Ectodermal cell (in vitro differentiated cells): ENCODE measurements around the gene KRTAP4-11.
"Not testable (repeated sequence)": the region's sequence is repeated elsewhere in the genome, so short reads cannot be mapped to it uniquely, and the experiment has no call there.

Experiments
- H3K27ac ChIP-seq: 2 replicates; pipeline ENCODE4 v1.7.0; 2013; ENCODE audit warnings: mild to moderate bottlenecking, low read depth, low read length; ENCODE audit not compliant: insufficient read depth, poor library complexity, severe bottlenecking
- H3K27me3 ChIP-seq: 2 replicates; pipeline ENCODE4 v1.7.0; 2013; ENCODE audit warnings: mild to moderate bottlenecking, low read length; ENCODE audit not compliant: insufficient read depth, control insufficient read depth, poor library complexity, severe bottlenecking
- H3K36me3 ChIP-seq: one replicate; pipeline ENCODE4 v1.7.0; 2013; ENCODE audit warnings: low read length; ENCODE audit not compliant: control insufficient read depth, insufficient read depth
- H3K4me1 ChIP-seq: one replicate; pipeline ENCODE4 v1.7.0; 2013; ENCODE audit warnings: low read length; ENCODE audit not compliant: control insufficient read depth, insufficient read depth
- H3K4me3 ChIP-seq: 2 replicates; pipeline ENCODE4 v1.7.0; 2013; ENCODE audit warnings: low read depth, low read length, control low read depth; ENCODE audit not compliant: insufficient read depth
- H3K9me3 ChIP-seq: 2 replicates; pipeline ENCODE4 v1.7.0; 2013; ENCODE audit warnings: mild to moderate bottlenecking, low read length, moderate library complexity; ENCODE audit not compliant: control insufficient read depth
- WGBS, 2 experiments: methylation state at CpG; one replicate each; pipeline ENCODE4 v1.1.7; 2013; ENCODE audit warnings: missing lambda C conversion rate in 2 of 2; 5-methylcytosine and 5-hydroxymethylcytosine counted together

KRTAP4-11 gene

DNA sequence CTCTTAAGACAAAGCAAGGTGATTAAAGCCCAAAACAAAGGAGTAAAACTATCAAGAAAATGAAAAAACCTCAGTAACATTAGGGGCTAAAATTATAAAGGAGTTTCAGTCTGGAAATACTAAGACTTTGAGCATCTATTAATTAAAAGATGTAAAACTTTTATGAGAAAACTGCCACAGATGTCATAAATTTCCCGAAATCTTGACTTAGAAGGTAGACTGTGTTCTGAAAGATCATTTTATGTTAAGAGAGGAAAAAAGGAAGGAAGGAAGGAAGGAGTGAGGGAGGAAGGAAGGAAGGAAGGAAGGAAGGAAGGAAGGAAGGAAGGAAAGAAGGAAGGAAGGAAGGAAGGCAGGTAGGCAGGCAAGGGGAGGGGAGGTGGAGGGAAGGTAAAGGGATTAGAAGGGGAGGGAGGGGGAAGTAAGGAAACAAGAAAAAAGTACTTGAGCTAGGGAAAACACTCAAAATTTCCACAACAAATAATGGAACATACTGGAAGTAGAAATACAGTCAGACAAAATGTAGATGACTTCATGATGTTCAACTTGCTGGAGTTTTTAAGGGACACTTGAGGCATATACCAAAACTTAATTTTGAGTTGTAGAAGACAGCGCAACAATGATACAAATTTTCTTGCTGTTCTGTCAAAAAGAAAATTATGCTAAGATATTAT, 29.5 kb upstream of the KRTAP4-11 start:
- Histone ChIP-seq H3K36me3 (no peaks in the 10 kb centered on the region), H3K27ac (no peak overlapping the region), H3K9me3 (no peaks in the 10 kb centered on the region), H3K27me3 (no peaks in the 10 kb centered on the region), H3K4me3 (no peak overlapping the region), H3K4me1 (no peaks in the 10 kb centered on the region)
- 93 to 100% methylated on average over 2 of the region's 2 CpGs for WGBS, 2 experiments

DNA sequence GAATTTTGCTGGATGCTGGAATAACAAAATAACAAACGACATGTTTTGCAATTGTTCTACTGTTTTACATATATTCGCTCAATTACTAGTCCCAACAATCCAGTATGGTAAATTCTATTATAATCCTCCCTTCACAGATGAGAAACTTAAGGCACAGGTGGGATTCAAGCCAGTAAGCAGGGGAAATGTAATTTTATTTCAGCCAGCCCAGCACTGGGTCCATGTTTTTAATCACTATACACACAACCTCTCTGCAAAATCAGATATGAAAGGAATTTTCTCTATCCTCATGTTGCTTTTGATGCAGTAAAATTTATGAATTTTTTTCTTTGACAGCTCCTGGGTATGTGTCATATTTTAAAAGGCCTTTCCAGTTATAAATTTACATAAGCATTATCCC, 27.1 kb upstream of the KRTAP4-11 start:
- 97 to 100% methylated on average over 2 of the region's 2 CpGs for WGBS, 2 experiments
- no peaks in the 10 kb centered on the region for H3K27me3 ChIP-seq
- no peaks in the 10 kb centered on the region for H3K36me3 ChIP-seq
- no peak overlapping the region for H3K4me3 ChIP-seq
- H3K9me3 ChIP-seq: no peaks in the 10 kb centered on the region
- H3K4me1 ChIP-seq: no peaks in the 10 kb centered on the region
- H3K27ac ChIP-seq: no peak overlapping the region

DNA sequence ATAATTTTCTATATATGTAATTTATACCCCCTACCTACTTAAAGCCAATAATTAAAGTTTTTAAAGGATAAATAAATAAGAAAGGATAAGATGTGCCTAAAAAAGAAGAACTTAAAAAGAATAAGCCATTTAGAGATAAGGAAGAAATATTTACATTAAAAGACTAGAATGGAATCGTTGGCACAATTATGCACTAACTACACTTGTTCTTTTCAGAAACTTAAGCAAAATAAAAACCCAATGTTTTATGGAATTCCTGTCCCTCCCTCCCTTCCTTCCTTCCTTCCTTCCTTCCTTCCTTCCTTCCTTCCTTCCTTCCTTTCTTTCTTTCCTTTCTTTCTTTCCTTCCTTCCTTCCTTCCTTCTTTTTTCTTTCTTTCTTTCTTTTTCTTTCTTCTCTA, 26.7 kb upstream of the KRTAP4-11 start:
- Histone ChIP-seq H3K27ac (no peak overlapping the region), H3K9me3 (no peaks in the 10 kb centered on the region), H3K36me3 (no peaks in the 10 kb centered on the region), H3K27me3 (no peaks in the 10 kb centered on the region), H3K4me3 (no peak overlapping the region), H3K4me1 (no peaks in the 10 kb centered on the region)
- 94 to 100% methylated on average over 1 of the region's 1 CpG for WGBS, 2 experiments

DNA sequence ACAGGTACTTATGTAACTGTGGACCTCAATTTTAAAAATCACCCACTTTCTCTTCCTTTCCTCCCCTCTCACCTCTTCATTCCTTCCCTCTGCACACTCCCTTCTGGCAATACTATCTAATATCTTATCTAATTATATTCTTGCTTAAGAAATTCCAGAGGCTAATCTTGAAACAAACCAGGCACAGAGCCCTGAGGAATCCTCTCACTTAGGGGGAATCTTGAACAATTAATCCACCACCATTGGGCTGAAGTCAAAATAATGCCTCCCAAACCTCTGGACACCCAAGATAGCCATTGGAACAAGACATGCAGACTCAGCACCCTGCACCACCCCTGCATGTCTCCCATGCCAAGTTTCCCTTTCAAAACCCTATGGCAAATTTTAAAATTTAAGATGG, 23.2 kb upstream of the KRTAP4-11 start:
- H3K4me1 ChIP-seq: no peaks in the 10 kb centered on the region
- H3K9me3 ChIP-seq: no peaks in the 10 kb centered on the region
- H3K4me3 ChIP-seq: no peak overlapping the region
- no peaks in the 10 kb centered on the region for H3K27me3 ChIP-seq
- H3K27ac ChIP-seq: no peak overlapping the region
- no peaks in the 10 kb centered on the region for H3K36me3 ChIP-seq

DNA sequence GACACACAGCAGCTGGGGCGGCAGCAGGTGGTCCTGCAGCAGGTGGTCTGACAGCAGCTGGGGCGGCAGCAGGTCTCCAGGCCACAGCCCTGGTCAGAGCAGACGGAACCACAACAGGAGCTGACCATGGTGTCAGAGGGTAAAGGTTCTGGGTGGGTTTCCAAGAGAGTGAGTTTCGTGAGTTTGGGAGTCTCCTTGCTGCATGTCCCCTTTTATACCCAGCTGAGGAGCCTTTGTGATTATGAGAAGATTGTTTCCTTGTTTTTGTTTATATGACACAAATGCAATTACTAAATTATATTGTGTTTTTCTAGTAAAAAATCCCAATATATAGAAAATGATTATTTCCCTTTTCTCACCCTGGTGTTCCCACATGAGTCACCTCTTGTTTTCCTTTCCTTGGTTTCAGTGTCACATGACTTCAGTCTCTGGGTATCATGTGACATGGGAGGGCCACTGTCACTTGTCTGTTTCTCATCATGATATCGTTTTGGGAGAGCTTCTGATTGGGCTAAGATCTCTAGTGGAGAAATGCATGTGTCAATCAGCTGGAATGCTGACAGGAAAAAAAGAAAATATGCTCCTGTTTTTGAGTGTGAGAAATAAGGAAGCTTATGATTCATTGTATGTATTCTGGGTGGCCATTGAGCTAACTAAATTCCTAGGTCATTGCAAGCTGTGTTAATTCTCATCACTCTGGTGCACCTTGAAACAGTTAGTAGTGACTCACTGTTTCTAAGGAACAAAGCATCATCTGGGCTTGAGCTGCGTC, 22.4 kb upstream of the KRTAP4-11 start, which contains the start of gene KRTAP4-6:
KRTAP4-6 (minus strand) TSS at position 185 of the 772 bp plus-strand sequence; CDS start at position 128, 57 bp downstream.
- WGBS, 2 experiments: 86 to 96% methylated on average over 6 of the region's 6 CpGs

DNA sequence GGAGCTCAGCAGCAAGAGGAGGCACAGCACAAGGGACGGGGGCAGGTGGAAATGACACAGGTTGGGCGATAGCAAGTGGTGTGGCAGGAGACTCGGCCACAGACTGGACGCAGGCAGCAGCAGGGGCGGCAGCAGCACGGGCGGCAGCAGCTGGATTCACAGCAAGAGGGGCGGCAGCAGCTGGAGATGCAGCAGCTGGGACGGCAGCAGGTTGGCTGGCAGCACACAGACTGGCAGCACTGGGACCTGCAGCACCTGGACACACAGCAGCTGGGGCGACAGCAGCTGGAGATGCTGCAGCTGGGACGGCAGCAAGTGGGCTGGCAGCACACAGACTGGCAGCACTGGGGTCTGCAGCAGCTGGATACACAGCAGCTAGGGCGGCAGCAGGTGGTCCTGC, 21.7 kb upstream of the KRTAP4-11 start:
- 87 to 91% methylated on average over 12 of the region's 12 CpGs for WGBS, 2 experiments
- not testable (repeated sequence) for H3K9me3 ChIP-seq, H3K4me1 ChIP-seq

More for the DNA sequence above, 22.4 kb upstream of the KRTAP4-11 start, which contains the start of gene KRTAP4-6:
- Histone ChIP-seq H3K9me3 (no peaks in the 10 kb centered on the region), H3K27me3 (no peaks in the 10 kb centered on the region), H3K4me3 (no peak within 1 kb of the TSS), H3K4me1 (no peaks in the 10 kb centered on the region), H3K27ac (no peak within 1 kb of the TSS), H3K36me3 (no peaks in the 10 kb centered on the region)

DNA sequence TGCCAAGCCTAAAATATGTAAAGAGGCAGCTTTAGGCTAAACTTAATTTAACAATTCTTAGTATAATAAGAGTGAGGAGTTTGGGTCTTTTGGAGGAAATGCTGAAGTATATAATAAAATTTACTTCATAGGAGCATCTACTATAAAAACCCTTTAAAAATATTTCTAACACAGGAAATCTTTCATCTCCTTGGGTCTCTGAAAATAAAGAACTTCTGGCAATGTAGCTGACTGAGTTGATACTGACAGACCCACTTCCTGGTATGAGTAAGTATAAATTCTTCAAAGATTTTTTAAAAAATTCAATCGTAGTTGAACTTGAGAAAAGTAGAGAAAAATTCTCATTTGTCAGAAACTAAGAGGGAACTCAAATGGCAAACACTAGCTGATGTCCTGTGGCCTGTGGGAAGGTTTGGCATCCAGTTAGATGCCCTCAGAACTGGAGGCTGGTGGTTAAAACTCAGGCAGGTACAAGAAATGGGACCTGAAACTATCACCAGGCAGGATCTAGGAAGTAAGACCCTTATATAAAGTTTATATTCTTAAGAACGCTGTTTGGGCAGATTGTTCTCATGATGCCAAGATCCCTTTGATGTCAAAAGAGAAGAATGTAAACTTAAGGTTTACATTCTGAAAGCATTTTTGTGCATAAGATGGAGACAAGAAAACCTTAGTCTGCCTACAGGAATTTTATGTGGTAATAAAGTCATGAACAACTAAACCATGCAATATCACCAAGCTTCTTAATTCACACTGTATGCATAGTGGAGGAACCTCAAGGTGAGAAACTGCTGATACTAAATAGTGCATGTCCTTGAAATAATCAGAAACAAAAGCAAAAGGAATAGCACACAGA, 15.9 kb upstream of the KRTAP4-11 start:
- Histone ChIP-seq H3K4me1 (no peaks in the 10 kb centered on the region), H3K4me3 (no peak overlapping the region), H3K9me3 (no peaks in the 10 kb centered on the region), H3K36me3 (no peaks in the 10 kb centered on the region), H3K27me3 (no peaks in the 10 kb centered on the region), H3K27ac (no peak overlapping the region)
- WGBS, 2 experiments: 93 to 97% methylated on average over 2 of the region's 2 CpGs

More for the DNA sequence above, 21.7 kb upstream of the KRTAP4-11 start:
- not testable (repeated sequence) for H3K27me3 ChIP-seq, H3K27ac ChIP-seq, H3K4me3 ChIP-seq, H3K36me3 ChIP-seq

DNA sequence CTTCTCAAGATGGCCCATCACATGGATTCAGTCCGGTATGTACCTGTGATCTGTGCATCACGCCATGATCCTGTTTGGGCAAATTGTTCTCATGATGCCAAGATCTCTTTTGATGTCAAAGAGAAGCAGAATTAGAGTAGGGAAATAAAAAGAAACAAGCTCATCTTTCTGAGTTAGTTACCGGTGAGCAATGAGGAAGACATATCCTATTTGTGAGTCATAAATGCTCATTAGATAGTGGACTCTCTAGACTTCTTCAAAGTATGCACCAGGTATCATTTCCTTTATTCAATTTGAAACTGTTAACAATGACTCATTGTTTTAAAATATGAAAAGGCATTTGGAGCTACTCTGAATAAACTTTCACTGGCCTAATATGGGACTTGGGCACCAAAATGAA, 13.8 kb upstream of the KRTAP4-11 start:
- Histone ChIP-seq H3K27ac (no peak overlapping the region), H3K36me3 (no peaks in the 10 kb centered on the region), H3K27me3 (no peaks in the 10 kb centered on the region), H3K4me1 (no peaks in the 10 kb centered on the region), H3K4me3 (no peak overlapping the region), H3K9me3 (no peaks in the 10 kb centered on the region)
- 96 to 99% methylated on average over 3 of the region's 3 CpGs for WGBS, 2 experiments

DNA sequence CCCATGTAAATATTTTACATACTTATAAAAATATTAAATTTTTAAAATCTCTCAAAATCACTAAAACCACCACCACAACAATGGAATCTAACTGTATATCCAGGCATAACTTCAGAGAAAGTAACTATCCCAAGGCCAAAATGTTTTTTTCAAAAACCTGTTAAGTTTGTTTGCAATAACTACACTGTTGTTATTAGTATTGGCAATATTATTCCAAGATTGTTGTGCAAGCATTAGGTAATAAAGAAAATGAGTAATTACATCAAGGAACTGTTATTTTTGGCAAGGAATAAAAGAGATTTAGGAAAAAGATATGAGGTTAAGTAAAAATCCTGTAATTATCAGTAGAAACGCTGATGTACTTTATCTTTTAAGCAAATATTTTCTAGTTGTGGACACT, 9.2 kb upstream of the KRTAP4-11 start:
- Histone ChIP-seq H3K27me3 (no peaks in the 10 kb centered on the region), H3K36me3 (no peaks in the 10 kb centered on the region), H3K9me3 (no peaks in the 10 kb centered on the region), H3K4me3 (no peak overlapping the region), H3K27ac (no peak overlapping the region), H3K4me1 (no peaks in the 10 kb centered on the region)
- 88 to 100% methylated on average over 1 of the region's 1 CpG for WGBS, 2 experiments

DNA sequence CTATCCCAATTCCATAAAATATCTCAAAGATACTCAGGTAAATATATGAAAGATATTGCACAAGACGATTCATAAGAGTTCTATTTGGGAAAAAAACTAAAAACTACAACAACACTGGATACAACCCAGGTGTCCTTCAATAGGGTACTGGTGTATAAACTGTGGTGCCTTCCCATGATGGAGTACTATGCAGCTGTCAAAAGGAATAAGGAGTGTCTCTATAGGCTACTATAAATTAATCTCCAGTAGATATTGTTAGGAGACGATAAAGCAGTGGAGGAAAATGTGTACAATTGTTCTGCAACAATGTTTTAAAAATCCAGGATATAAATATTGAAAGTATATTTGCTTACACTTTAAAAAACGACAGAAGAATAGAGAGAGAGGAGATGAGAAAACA, 8.2 kb upstream of the KRTAP4-11 start:
- no peak overlapping the region for H3K4me3 ChIP-seq
- H3K9me3 ChIP-seq: no peaks in the 10 kb centered on the region
- no peaks in the 10 kb centered on the region for H3K36me3 ChIP-seq
- H3K27me3 ChIP-seq: no peaks in the 10 kb centered on the region
- H3K27ac ChIP-seq: no peak overlapping the region
- 94% methylated on average over 3 of the region's 3 CpGs; no CpG with 5 or more reads in 1 of the 2 experiments for WGBS, 2 experiments
- no peaks in the 10 kb centered on the region for H3K4me1 ChIP-seq
